ENCODE measurements around the gene RING1. TPM values are rescaled to one million over a fixed set of nuclear protein-coding genes. Genes with fewer than 3 reads are reported as not detected.

Gene RING1
- total RNA-seq, 2 experiments from 2014 or later, result 31.8 to 40.0 TPM

DNA sequence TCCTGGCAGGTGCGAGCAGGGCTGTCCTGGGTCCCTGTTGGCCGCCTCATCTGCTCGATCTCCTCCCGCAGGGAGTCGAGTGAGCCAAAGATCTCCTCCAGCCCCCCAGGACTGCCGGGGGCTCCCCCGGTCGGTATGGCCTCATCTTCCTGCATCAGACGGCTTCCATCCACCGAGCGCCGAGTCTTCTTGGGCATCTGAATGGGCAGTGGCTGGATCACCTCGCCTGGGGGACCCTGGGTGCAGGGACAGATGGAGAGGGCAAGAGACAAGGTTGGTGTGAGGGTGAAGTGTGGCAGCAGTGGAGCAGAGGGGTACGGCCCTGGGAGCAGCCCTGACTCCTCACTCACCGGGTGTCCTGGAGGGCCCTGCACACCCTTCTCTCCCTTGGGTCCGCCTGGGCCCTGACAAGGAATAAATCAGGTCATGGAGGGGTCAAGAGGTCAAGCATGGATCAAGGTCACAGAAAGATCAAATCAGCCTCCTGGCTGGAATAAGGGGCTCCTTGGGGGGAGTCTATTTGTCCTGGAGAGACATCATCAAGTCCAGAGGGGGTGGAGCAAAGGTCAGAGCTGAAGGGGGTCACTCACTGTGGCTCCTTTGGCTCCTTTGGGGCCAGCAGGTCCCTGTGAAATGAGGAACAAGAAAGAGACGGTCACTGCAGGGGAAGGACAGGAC is 42.6 kb upstream of the RING1 start:
- TF ChIP-seq EZH2phosphoT487 (IDR thresholded peaks at IDR 0.05; ENCODE audit: borderline replicate concordance, low read depth, low read length) (no peak), CTCF (conservative IDR thresholded peaks at IDR 0.05; ENCODE audit: low read length) (no peak)
- peaks cover 7% of the 10 kb centered on the region for H3K4me1 ChIP-seq (ENCODE audit: insufficient read depth, low read length, poor library complexity, severe bottlenecking)
- ChIA-PET CTCF (ENCODE audit: unreplicated experiment) (no interaction called here), POLR2A (no interaction called here)
- H3K27ac ChIP-seq (ENCODE audit: low read depth, low read length, poor library complexity, severe bottlenecking), result no peak overlapping the region
- no peak for DNase-seq (ENCODE audit: low spot score)
- no peaks in the 10 kb centered on the region for H3K9me3 ChIP-seq (ENCODE audit: low read length)
- H3K4me2 ChIP-seq (ENCODE audit: low read length), result no peak overlapping the region
- H2AFZ ChIP-seq (ENCODE audit: low read length), result no peak overlapping the region
- no peak overlapping the region for H3K4me3 ChIP-seq (ENCODE audit: low read depth, low read length, poor library complexity, severe bottlenecking)
- no peaks in the 10 kb centered on the region for H3K79me2 ChIP-seq (ENCODE audit: insufficient read depth, low read depth, low read length)
- H3K36me3 ChIP-seq (ENCODE audit: insufficient read depth, low read length), result no peaks in the 10 kb centered on the region
- H3K9me2 ChIP-seq (ENCODE audit: insufficient read depth, low read length), result no peaks in the 10 kb centered on the region
- no peaks in the 10 kb centered on the region for H4K20me1 ChIP-seq (ENCODE audit: insufficient read depth, low read length)
- intact Hi-C loops (cut with micrococcal nuclease; ENCODE audit: unreplicated experiment), result no loop called here
- BruUV-seq (replicated peaks), result no TSS peak

DNA sequence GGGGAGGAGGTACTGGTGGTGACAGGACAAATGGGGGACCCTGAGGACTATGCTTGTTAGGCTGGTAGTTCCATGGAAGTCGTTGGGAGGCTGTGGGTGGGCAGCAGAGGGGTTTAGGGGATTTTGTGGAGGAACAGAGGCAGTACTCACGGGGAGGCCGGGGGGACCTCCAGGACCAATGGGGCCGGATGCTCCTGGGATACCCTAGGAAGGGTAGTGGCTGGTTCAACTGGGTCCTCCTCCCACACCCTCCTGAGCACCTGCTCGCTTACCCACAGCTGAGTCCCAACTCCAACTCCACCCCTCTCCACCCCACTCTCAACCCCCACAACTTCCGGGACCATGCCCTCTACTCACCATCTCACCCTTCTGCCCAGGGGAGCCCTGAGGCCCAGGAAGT is 41.9 kb upstream of the RING1 start:
- BruUV-seq (replicated peaks), result no TSS peak
- H2AFZ ChIP-seq (ENCODE audit: low read length), result no peak overlapping the region
- no peaks in the 10 kb centered on the region for H3K9me2 ChIP-seq (ENCODE audit: insufficient read depth, low read length)
- no peaks in the 10 kb centered on the region for H3K79me2 ChIP-seq (ENCODE audit: insufficient read depth, low read depth, low read length)
- no peak for DNase-seq (ENCODE audit: low spot score)
- H3K4me3 ChIP-seq (ENCODE audit: low read depth, low read length, poor library complexity, severe bottlenecking), result no peak overlapping the region
- H3K9me3 ChIP-seq (ENCODE audit: low read length), result no peaks in the 10 kb centered on the region
- no peaks in the 10 kb centered on the region for H3K36me3 ChIP-seq (ENCODE audit: insufficient read depth, low read length)
- no peaks in the 10 kb centered on the region for H4K20me1 ChIP-seq (ENCODE audit: insufficient read depth, low read length)
- H3K27ac ChIP-seq (ENCODE audit: low read depth, low read length, poor library complexity, severe bottlenecking), result no peak overlapping the region
- ChIA-PET POLR2A (no interaction called here), CTCF (ENCODE audit: unreplicated experiment) (no interaction called here)
- TF ChIP-seq CTCF (conservative IDR thresholded peaks at IDR 0.05; ENCODE audit: low read length), result no peak
- no peak for TF ChIP-seq EZH2phosphoT487 (IDR thresholded peaks at IDR 0.05; ENCODE audit: borderline replicate concordance, low read depth, low read length)
- intact Hi-C loops (cut with micrococcal nuclease; ENCODE audit: unreplicated experiment), result no loop called here
- H3K4me2 ChIP-seq (ENCODE audit: low read length), result no peak overlapping the region
- H3K4me1 ChIP-seq (ENCODE audit: insufficient read depth, low read length, poor library complexity, severe bottlenecking), result peaks cover 5% of the 10 kb centered on the region

- DNase-seq (ENCODE audit: low spot score), result no peak
- TF ChIP-seq EZH2phosphoT487 (IDR thresholded peaks at IDR 0.05; ENCODE audit: borderline replicate concordance, low read depth, low read length) (no peak), CTCF (conservative IDR thresholded peaks at IDR 0.05; ENCODE audit: low read length) (no peak)
- Histone ChIP-seq H3K79me2 (ENCODE audit: insufficient read depth, low read depth, low read length) (no peaks in the 10 kb centered on the region), H3K4me2 (ENCODE audit: low read length) (no peak overlapping the region), H3K4me3 (ENCODE audit: low read depth, low read length, poor library complexity, severe bottlenecking) (no peak overlapping the region), H3K36me3 (ENCODE audit: insufficient read depth, low read length) (no peaks in the 10 kb centered on the region), H3K9me3 (ENCODE audit: low read length) (no peaks in the 10 kb centered on the region), H3K9me2 (ENCODE audit: insufficient read depth, low read length) (no peaks in the 10 kb centered on the region), H4K20me1 (ENCODE audit: insufficient read depth, low read length) (no peaks in the 10 kb centered on the region), H3K4me1 (ENCODE audit: insufficient read depth, low read length, poor library complexity, severe bottlenecking) (peaks cover 1% of the 10 kb centered on the region), H2AFZ (ENCODE audit: low read length) (no peak overlapping the region), H3K27ac (ENCODE audit: low read depth, low read length, poor library complexity, severe bottlenecking) (no peak overlapping the region)
- no TSS peak for BruUV-seq (replicated peaks)
- CTCF ChIA-PET (ENCODE audit: unreplicated experiment), result no interaction called here
- POLR2A ChIA-PET, result no interaction called here
- intact Hi-C loops (cut with micrococcal nuclease; ENCODE audit: unreplicated experiment), result no loop called here
Measured at GRCh38 chr6:33166811-33167210, 41.5 kb upstream of the RING1 start.
